DND-41 (cell line): ENCODE data around the gene AMOT.
A peak's percentile ranks its signal among the peaks of the same experiment; 100 is the strongest.

Source experiments
- ATAC-seq: fragments of 200-7000 bp; cut with Tn5 transposase; 3 replicates; pipeline ENCODE4 v1.9.1; 2021; ENCODE audit warnings: low read depth; ENCODE audit not compliant: insufficient read depth
- DNase-seq: peaks from one replicate; pipeline ENCODE4 v3.0.0-alpha.2; 2020
- H2AFZ ChIP-seq: 2 replicates; pipeline ENCODE4 v1.6.0; 2012; ENCODE audit warnings: low read depth, low read length
- H3K27ac ChIP-seq: 2 replicates; pipeline ENCODE4 v1.5.1; 2012; ENCODE audit warnings: low read length, inconsistent platforms
- H3K27me3 ChIP-seq: fragments of 200-600 bp; sonication (generic); 2 replicates; pipeline ENCODE4 v1.6.0; 2012; ENCODE audit warnings: low read length, mild to moderate bottlenecking, inconsistent platforms; ENCODE audit not compliant: insufficient read depth, poor library complexity
- H3K36me3 ChIP-seq: 2 replicates; pipeline ENCODE4 v1.5.1; 2012; ENCODE audit warnings: low read length, inconsistent platforms; ENCODE audit not compliant: insufficient read depth
- H3K4me1 ChIP-seq: 2 replicates; pipeline ENCODE4 v1.5.1; 2012; ENCODE audit warnings: mild to moderate bottlenecking, low read length; ENCODE audit not compliant: insufficient read depth
- H3K4me2 ChIP-seq: 2 replicates; pipeline ENCODE4 v1.6.0; 2012; ENCODE audit warnings: mild to moderate bottlenecking, moderate library complexity, low read length, inconsistent platforms; ENCODE audit not compliant: insufficient read depth
- H3K4me3 ChIP-seq, 2 experiments: fragments of 200-600 bp in 1 of 2; shearing (Covaris generic) in 1 of 2; 2 replicates each; pipeline ENCODE4 v1.5.1; 2012 to 2016; ENCODE audit warnings: inconsistent platforms in 2 of 2, low read length in 2 of 2, mild to moderate bottlenecking in 2 of 2, low read depth in 1 of 2, moderate library complexity in 1 of 2
- H3K79me2 ChIP-seq: 2 replicates; pipeline ENCODE4 v1.6.0; 2012; ENCODE audit warnings: low read length, inconsistent platforms; ENCODE audit not compliant: insufficient read depth
- H3K9ac ChIP-seq: 2 replicates; pipeline ENCODE4 v1.6.0; 2012; ENCODE audit warnings: low read depth, mild to moderate bottlenecking, inconsistent platforms, low read length, moderate library complexity
- H3K9me3 ChIP-seq: 2 replicates; pipeline ENCODE4 v1.5.1; 2012; ENCODE audit warnings: low read length, moderate library complexity, mild to moderate bottlenecking, inconsistent platforms; ENCODE audit not compliant: insufficient read depth, severe bottlenecking
- H4K20me1 ChIP-seq: 2 replicates; pipeline ENCODE4 v1.6.0; 2012; ENCODE audit warnings: low read length; ENCODE audit not compliant: insufficient read depth
- CTCF ChIP-seq: IDR thresholded peaks from 2 replicates; pipeline ENCODE4 v1.5.1; 2012; ENCODE audit warnings: borderline replicate concordance, low read length, moderate library complexity, mild to moderate bottlenecking; ENCODE audit not compliant: poor library complexity, severe bottlenecking; ENCODE audit errors: extremely low read depth
- EZH2 ChIP-seq: IDR thresholded peaks from 3 replicates; pipeline ENCODE4 v1.6.1; 2012; ENCODE audit warnings: borderline replicate concordance, low read depth, mild to moderate bottlenecking, moderate library complexity, low read length, inconsistent platforms; ENCODE audit not compliant: severe bottlenecking

AMOT gene

GRCh38 chrX:112840382-112841113 lies at the start of gene AMOT:
Gene AMOT, minus strand, starts transcription at chrX:112840831. Its CDS starts 17,705 bp downstream, at chrX:112823126.
- TF ChIP-seq CTCF (no peak), EZH2 (no peak)
- H3K27ac ChIP-seq = peak within 1 kb of the TSS; percentile 91
- H3K4me2 ChIP-seq = peak within 1 kb of the TSS; percentile 77
- ATAC-seq (peak; percentile 80), DNase-seq (peak; percentile 90)
- no peaks in the 10 kb centered on the region for H4K20me1 ChIP-seq
- no peaks in the 10 kb centered on the region for H3K9me3 ChIP-seq
- H3K27me3 ChIP-seq = no peaks in the 10 kb centered on the region
- H3K9ac ChIP-seq = peak within 1 kb of the TSS; percentile 70
- no peaks in the 10 kb centered on the region for H3K36me3 ChIP-seq
- no peaks in the 10 kb centered on the region for H3K79me2 ChIP-seq
- H2AFZ ChIP-seq = peak within 1 kb of the TSS; percentile 90
- H3K4me3 ChIP-seq = peak within 1 kb of the TSS; percentile 63 to 70; a peak in 3 of 4 replicates
- peaks cover 32% of the 10 kb centered on the region for H3K4me1 ChIP-seq

- no peak for DNase-seq
- Histone ChIP-seq H4K20me1 (no peaks in the 10 kb centered on the region), H3K27me3 (no peaks in the 10 kb centered on the region), H3K9me3 (no peaks in the 10 kb centered on the region), H3K4me3 (no peak overlapping the region), H2AFZ (no peak overlapping the region), H3K4me2 (no peak overlapping the region), H3K79me2 (no peaks in the 10 kb centered on the region), H3K9ac (no peak overlapping the region), H3K36me3 (no peaks in the 10 kb centered on the region), H3K4me1 (0 out of 2 replicates have a peak, but pooled peaks cover 4% of the 10 kb centered on the region), H3K27ac (no peak overlapping the region)
- no peak for TF ChIP-seq CTCF
- TF ChIP-seq EZH2 = no peak
- ATAC-seq = no peak
Observed at GRCh38 chrX:112889400-112889799, 48.8 kb upstream of the AMOT start.

- ATAC-seq = no peak; the same call in 2 of the 3 replicates
Observed at GRCh38 chrX:112888916-112889315, 48.3 kb upstream of the AMOT start.

More at GRCh38 chrX:112888916-112889315, 48.3 kb upstream of the AMOT start:
- no peak overlapping the region for H2AFZ ChIP-seq
- H3K4me2 ChIP-seq = no peak overlapping the region
- no peak for TF ChIP-seq EZH2
- no peak for TF ChIP-seq CTCF
- no peaks in the 10 kb centered on the region for H3K79me2 ChIP-seq
- H3K9me3 ChIP-seq = no peaks in the 10 kb centered on the region
- H4K20me1 ChIP-seq = no peaks in the 10 kb centered on the region
- no peaks in the 10 kb centered on the region for H3K36me3 ChIP-seq
- H3K27me3 ChIP-seq = no peaks in the 10 kb centered on the region
- DNase-seq = peak; percentile 7
- no peak overlapping the region for H3K9ac ChIP-seq
- no peak overlapping the region for H3K27ac ChIP-seq
- H3K4me1 ChIP-seq = 0 out of 2 replicates have a peak, but pooled peaks cover 4% of the 10 kb centered on the region
- no peak overlapping the region for H3K4me3 ChIP-seq
